ENCODE data around the gene MICU1.

DNA sequence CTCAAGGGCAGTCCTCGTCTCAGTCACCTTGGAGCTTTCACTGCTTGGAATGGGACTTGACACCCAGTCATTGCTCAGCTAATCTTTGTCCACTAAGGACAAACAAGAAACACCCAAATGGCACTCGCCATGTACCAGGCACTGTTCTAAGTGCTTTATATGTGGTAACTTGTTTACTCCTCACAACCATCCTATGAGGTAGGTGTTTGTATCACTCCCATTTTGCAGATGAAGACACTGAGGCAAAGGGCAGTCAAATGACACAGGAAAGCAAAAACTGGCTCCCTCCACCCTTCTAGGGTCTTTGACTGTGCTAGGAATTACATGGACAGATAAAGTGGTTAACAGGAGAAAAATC is 295.8 kb downstream of the MICU1 start:
- no peak for TF ChIP-seq CTCF (conservative IDR thresholded peaks at IDR 0.05)
- no peak for TF ChIP-seq EZH2 (IDR thresholded peaks at IDR 0.05; ENCODE audit: low read depth)

All from PC-9 (cell line).